ENCODE results near the gene MYBPC2. TPM values are rescaled to one million over a fixed set of nuclear protein-coding genes. Genes with fewer than 3 reads are reported as not detected.

Gene MYBPC2
- polyA plus RNA-seq, 1 of the 3 experiments (the other 2 are of a cell fraction) = not detected

DNA sequence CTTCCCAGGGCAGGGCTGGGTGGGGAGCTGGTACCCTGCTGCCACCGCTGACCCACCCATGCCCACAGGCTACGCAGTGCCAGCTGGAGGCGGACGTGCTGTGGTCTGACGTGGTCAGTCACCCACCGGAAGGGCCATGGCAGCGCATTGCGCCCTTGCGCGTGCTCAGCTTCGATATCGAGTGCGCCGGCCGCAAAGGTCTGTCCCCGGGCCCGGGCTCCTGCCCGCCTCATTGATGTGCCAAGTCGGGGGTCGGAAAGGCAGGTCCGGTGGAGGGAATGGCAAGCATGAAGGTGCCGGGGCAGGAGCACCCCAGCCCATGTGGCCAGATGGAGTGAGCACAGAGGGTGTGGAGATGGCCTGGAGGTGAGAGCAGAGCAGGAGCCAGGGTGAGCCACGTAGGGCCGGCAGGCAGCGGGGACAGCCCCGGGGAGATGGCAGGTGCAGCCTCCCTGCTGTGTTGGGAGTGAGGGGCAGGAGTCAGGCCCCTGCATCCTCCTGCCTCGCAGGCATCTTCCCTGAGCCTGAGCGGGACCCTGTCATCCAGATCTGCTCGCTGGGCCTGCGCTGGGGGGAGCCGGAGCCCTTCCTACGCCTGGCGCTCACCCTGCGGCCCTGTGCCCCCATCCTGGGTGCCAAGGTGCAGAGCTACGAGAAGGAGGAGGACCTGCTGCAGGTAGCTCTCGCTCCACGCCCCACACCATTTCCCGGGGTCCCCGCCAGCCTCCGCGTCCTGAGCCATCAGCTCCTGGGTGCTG lies 30.0 kb upstream of the MYBPC2 start:
- peaks cover 0 to 13% of the 10 kb centered on the region in 2 experiments for H3K36me3 ChIP-seq (replicated peaks in 1 of 2; ENCODE audit: control insufficient read depth in 1 of 2, insufficient read depth in 2 of 2, low read length in 1 of 2)
- H4K20me1 ChIP-seq (ENCODE audit: insufficient read depth) = no peaks in the 10 kb centered on the region
- peaks cover 5% of the 10 kb centered on the region; the same call in 1 of the 2 replicates for H3K79me2 ChIP-seq (ENCODE audit: insufficient read depth)
- no peak overlapping the region for H3K9ac ChIP-seq
- H3K9me2 ChIP-seq = no peaks in the 10 kb centered on the region
- H3K4me2 ChIP-seq = no peak overlapping the region
- H3K4me1 ChIP-seq (ENCODE audit: control insufficient read depth in 1 of 2, insufficient read depth in 2 of 2, low read depth in 1 of 2, low read length in 1 of 2) = no peaks in the 10 kb centered on the region
- no peak overlapping the region for H3K27ac ChIP-seq (ENCODE audit: low read depth in 2 of 2, low read length in 1 of 2)
- no peak for TF ChIP-seq MXI1 (IDR thresholded peaks at IDR 0.05; ENCODE audit: low read depth, low read length)
- no peak for TF ChIP-seq EZH2phosphoT487 (IDR thresholded peaks at IDR 0.05; ENCODE audit: borderline replicate concordance, low read depth)
- no peaks in the 10 kb centered on the region for H3K9me3 ChIP-seq
- H2AFZ ChIP-seq (ENCODE audit: low read depth) = no peak overlapping the region
- H3K4me3 ChIP-seq (ENCODE audit: low read depth in 2 of 2, low read length in 1 of 2) = no peak overlapping the region
- peak; percentile 32 for DNase-seq
- H3K27me3 ChIP-seq (ENCODE audit: insufficient read depth) = no peaks in the 10 kb centered on the region
- 98% methylated on average over 28 of the region's 41 CpGs for WGBS (ENCODE audit: low lambda C conversion rate)
- ChIA-PET POLR2A (no interaction called here), CTCF (interaction anchor here (1.1 to 1.4 kb wide), 2 partner anchors 12 to 153 kb away, joined by 3 read pairs; no protein-coding TSS in a partner anchor)
- H3F3A ChIP-seq (replicated peaks; ENCODE audit: insufficient read depth) = no peaks in the 10 kb centered on the region

- POLR2A ChIA-PET = no interaction called here
- TF ChIP-seq RAD21 (IDR thresholded peaks at IDR 0.05; ENCODE audit: low read length) (no peak), NFIC (IDR thresholded peaks at IDR 0.05; ENCODE audit: borderline replicate concordance) (no peak), FOXJ3 (CRISPR knock-in tag; IDR thresholded peaks at IDR 0.05) (no peak), EZH2phosphoT487 (IDR thresholded peaks at IDR 0.05; ENCODE audit: borderline replicate concordance, low read depth) (no peak), YY1 (IDR thresholded peaks at IDR 0.05; ENCODE audit: low read depth) (no peak), JUND (IDR thresholded peaks at IDR 0.05) (no peak), FOXM1 (IDR thresholded peaks at IDR 0.05; ENCODE audit: low read depth) (no peak), PBX3 (IDR thresholded peaks at IDR 0.05) (no peak), FOSL2 (IDR thresholded peaks at IDR 0.05; ENCODE audit: borderline replicate concordance, low read depth) (no peak), RFX5 (IDR thresholded peaks at IDR 0.05; ENCODE audit: low read length) (no peak), RXRA (IDR thresholded peaks at IDR 0.05; ENCODE audit: borderline replicate concordance, low read depth) (no peak), USF1 (IDR thresholded peaks at IDR 0.05; ENCODE audit: borderline replicate concordance, low read depth) (no peak), MAX (IDR thresholded peaks at IDR 0.05; ENCODE audit: low read depth) (no peak), GABPA (IDR thresholded peaks at IDR 0.05; ENCODE audit: low read depth) (no peak), MEF2A (IDR thresholded peaks at IDR 0.05; ENCODE audit: borderline replicate concordance, low read depth) (no peak)
- TF ChIP-seq, protein P1, sequence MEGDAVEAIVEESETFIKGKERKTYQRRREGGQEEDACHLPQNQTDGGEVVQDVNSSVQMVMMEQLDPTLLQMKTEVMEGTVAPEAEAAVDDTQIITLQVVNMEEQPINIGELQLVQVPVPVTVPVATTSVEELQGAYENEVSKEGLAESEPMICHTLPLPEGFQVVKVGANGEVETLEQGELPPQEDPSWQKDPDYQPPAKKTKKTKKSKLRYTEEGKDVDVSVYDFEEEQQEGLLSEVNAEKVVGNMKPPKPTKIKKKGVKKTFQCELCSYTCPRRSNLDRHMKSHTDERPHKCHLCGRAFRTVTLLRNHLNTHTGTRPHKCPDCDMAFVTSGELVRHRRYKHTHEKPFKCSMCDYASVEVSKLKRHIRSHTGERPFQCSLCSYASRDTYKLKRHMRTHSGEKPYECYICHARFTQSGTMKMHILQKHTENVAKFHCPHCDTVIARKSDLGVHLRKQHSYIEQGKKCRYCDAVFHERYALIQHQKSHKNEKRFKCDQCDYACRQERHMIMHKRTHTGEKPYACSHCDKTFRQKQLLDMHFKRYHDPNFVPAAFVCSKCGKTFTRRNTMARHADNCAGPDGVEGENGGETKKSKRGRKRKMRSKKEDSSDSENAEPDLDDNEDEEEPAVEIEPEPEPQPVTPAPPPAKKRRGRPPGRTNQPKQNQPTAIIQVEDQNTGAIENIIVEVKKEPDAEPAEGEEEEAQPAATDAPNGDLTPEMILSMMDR (IDR thresholded peaks at IDR 0.05) = no peak
- TF ChIP-seq, protein P2, sequence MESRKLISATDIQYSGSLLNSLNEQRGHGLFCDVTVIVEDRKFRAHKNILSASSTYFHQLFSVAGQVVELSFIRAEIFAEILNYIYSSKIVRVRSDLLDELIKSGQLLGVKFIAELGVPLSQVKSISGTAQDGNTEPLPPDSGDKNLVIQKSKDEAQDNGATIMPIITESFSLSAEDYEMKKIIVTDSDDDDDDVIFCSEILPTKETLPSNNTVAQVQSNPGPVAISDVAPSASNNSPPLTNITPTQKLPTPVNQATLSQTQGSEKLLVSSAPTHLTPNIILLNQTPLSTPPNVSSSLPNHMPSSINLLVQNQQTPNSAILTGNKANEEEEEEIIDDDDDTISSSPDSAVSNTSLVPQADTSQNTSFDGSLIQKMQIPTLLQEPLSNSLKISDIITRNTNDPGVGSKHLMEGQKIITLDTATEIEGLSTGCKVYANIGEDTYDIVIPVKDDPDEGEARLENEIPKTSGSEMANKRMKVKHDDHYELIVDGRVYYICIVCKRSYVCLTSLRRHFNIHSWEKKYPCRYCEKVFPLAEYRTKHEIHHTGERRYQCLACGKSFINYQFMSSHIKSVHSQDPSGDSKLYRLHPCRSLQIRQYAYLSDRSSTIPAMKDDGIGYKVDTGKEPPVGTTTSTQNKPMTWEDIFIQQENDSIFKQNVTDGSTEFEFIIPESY (IDR thresholded peaks at IDR 0.05; ENCODE audit: borderline replicate concordance, low read depth) = no peak
These were observed 26.4 kb upstream of the MYBPC2 start for GRCh38 chr19:50406156-50406820.

More at GRCh38 chr19:50406156-50406820, 26.4 kb upstream of the MYBPC2 start:
- Histone ChIP-seq H2AFZ (ENCODE audit: low read depth) (no peak overlapping the region), H3K36me3 (replicated peaks in 1 of 2; ENCODE audit: control insufficient read depth in 1 of 2, insufficient read depth in 2 of 2, low read length in 1 of 2) (peaks cover 0 to 13% of the 10 kb centered on the region in 2 experiments), H3K79me2 (ENCODE audit: insufficient read depth) (no peaks in the 10 kb centered on the region), H3K27ac (ENCODE audit: low read depth in 2 of 2, low read length in 1 of 2) (no peak overlapping the region), H3K4me3 (ENCODE audit: low read depth in 2 of 2, low read length in 1 of 2) (no peak overlapping the region), H3K4me2 (no peak overlapping the region), H3K9ac (no peak overlapping the region), H4K20me1 (ENCODE audit: insufficient read depth) (no peaks in the 10 kb centered on the region), H3K9me3 (no peaks in the 10 kb centered on the region), H3F3A (replicated peaks; ENCODE audit: insufficient read depth) (no peaks in the 10 kb centered on the region), H3K4me1 (ENCODE audit: control insufficient read depth in 1 of 2, insufficient read depth in 2 of 2, low read depth in 1 of 2, low read length in 1 of 2) (no peaks in the 10 kb centered on the region), H3K9me2 (no peaks in the 10 kb centered on the region), H3K27me3 (ENCODE audit: insufficient read depth) (no peaks in the 10 kb centered on the region)
- WGBS (ENCODE audit: low lambda C conversion rate) = 95% methylated on average over 16 of the region's 22 CpGs
- CTCF ChIA-PET = interaction anchor here (1.2 kb wide), 1 partner anchor 9 kb away, joined by 6 read pairs; no protein-coding TSS in a partner anchor
- no peak for DNase-seq

Measured in SK-N-SH (cell line).